Measurements from ENCODE around the gene CSNK2B.

DNA sequence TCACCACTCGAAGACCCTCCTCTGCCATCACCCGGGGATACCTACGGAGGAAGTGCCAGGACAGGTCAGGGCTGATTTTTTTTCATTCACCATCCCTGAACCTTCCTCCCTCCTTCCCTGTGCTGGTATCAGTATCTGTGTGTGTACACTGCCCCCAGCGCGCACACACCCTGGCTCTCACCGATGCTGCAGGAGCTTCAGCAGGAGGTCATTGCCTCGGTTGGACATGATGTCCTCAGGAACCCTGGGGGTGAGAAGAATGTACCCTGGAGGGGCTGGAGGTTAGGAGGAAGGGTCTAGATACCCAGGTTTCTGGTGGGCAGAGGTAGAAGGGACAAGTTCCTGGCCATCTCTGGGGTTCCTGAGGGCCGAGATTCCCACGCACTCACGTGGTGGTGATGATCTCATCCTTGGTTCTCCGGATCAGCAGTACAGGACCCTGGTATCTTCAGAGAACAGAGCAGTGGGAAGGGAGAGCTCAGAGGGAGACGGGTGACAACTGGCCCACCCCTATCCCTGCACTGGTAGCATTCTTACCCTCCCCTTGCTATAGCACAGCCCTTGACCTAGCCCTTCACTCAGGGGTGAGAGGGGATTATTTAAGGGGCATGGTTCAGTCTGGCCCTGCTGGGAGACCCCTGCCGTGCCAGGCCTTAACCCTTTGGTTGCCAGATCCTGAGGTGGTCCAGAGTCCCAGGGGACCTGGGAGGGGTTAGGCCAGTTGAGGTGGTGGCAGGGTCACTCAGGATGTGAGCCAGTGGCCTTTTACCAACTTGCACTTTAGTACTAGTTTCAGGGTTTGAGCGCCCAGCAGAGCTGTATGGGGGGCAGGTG lies 22.2 kb downstream of the CSNK2B start:
- TF ChIP-seq MYNN (tag by site-specific recombination; IDR thresholded peaks at IDR 0.05; ENCODE audit: borderline replicate concordance) (no peak), ZNF600 (tag by site-specific recombination; IDR thresholded peaks at IDR 0.05) (peak; percentile 62), ZNF423 (tag by site-specific recombination; IDR thresholded peaks at IDR 0.05) (no peak), ZFP37 (tag by site-specific recombination; IDR thresholded peaks at IDR 0.05) (no peak), SP2 (tag by site-specific recombination; IDR thresholded peaks at IDR 0.05) (no peak), YY1 (tag by site-specific recombination; IDR thresholded peaks at IDR 0.05) (no peak)
- TF ChIP-seq, protein P1, sequence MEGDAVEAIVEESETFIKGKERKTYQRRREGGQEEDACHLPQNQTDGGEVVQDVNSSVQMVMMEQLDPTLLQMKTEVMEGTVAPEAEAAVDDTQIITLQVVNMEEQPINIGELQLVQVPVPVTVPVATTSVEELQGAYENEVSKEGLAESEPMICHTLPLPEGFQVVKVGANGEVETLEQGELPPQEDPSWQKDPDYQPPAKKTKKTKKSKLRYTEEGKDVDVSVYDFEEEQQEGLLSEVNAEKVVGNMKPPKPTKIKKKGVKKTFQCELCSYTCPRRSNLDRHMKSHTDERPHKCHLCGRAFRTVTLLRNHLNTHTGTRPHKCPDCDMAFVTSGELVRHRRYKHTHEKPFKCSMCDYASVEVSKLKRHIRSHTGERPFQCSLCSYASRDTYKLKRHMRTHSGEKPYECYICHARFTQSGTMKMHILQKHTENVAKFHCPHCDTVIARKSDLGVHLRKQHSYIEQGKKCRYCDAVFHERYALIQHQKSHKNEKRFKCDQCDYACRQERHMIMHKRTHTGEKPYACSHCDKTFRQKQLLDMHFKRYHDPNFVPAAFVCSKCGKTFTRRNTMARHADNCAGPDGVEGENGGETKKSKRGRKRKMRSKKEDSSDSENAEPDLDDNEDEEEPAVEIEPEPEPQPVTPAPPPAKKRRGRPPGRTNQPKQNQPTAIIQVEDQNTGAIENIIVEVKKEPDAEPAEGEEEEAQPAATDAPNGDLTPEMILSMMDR (tag by site-specific recombination; IDR thresholded peaks at IDR 0.05), result no peak
- TF ChIP-seq, protein P2, sequence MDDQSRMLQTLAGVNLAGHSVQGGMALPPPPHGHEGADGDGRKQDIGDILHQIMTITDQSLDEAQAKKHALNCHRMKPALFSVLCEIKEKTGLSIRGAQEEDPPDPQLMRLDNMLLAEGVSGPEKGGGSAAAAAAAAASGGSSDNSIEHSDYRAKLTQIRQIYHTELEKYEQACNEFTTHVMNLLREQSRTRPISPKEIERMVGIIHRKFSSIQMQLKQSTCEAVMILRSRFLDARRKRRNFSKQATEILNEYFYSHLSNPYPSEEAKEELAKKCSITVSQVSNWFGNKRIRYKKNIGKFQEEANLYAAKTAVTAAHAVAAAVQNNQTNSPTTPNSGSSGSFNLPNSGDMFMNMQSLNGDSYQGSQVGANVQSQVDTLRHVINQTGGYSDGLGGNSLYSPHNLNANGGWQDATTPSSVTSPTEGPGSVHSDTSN (CRISPR knock-in tag; IDR thresholded peaks at IDR 0.05), result no peak
